Activated CD8-positive, alpha-beta memory T cell treated with anti-CD3 and anti-CD28 coated beads, Interleukin-2, amount 10 ng/mL, durations not matched to agents 7 days and 5 days (primary cell): ENCODE data around the gene VSIG10L2. TPM values are rescaled to one million over a fixed set of nuclear protein-coding genes. Genes with fewer than 3 reads are reported as not detected.
"Not testable (repeated sequence)": the region's sequence is repeated elsewhere in the genome, so short reads cannot be mapped to it uniquely, and the experiment has no call there.

Source experiments
- ATAC-seq: fragments of 150-1000 bp; cut with Tn5 transposase; one replicate; pipeline ENCODE4 v1.10.0; 2021; ENCODE audit warnings: moderate library complexity
- CTCF ChIA-PET: fragments of 350-600 bp; sonication (Branson Sonifier 250); formaldehyde crosslinking; loops from one replicate; lab custom pipeline; 2021; ENCODE audit warnings: antibody characterized with exemption; lab: Charles Lee
- DNase-seq: peaks from one replicate; pipeline ENCODE4 v3.0.0-alpha.2; 2020
- H3K27ac Mint-ChIP-seq: one replicate; pipeline ENCODE4 v1.8.0; 2021; ENCODE audit warnings: mild to moderate bottlenecking, mixed read lengths
- H3K27me3 Mint-ChIP-seq: one replicate; pipeline ENCODE4 v1.8.0; 2021; ENCODE audit warnings: mixed read lengths
- H3K36me3 Mint-ChIP-seq: one replicate; pipeline ENCODE4 v1.8.0; 2021; ENCODE audit warnings: mild to moderate bottlenecking, mixed read lengths
- H3K4me1 Mint-ChIP-seq: one replicate; pipeline ENCODE4 v1.8.0; 2021; ENCODE audit warnings: mixed read lengths
- H3K4me3 Mint-ChIP-seq: one replicate; pipeline ENCODE4 v1.8.0; 2021; ENCODE audit warnings: mild to moderate bottlenecking, moderate library complexity, mixed read lengths
- H3K9me3 Mint-ChIP-seq: one replicate; pipeline ENCODE4 v1.8.0; 2022; ENCODE audit warnings: low read depth, mixed read lengths
- total RNA-seq, 2 experiments: library from RNA; stranded (reverse); gene quantifications; one replicate each; pipeline ENCODE4 v1.2.3, GENCODE V29; 2021

The VSIG10L2 gene
- total RNA-seq, 2 experiments from 2014 or later, result not detected

- no peaks in the 10 kb centered on the region for H3K36me3 Mint-ChIP-seq
- ATAC-seq (no peak), DNase-seq (no peak)
- H3K4me3 Mint-ChIP-seq, result no peak overlapping the region
- H3K27ac Mint-ChIP-seq, result no peak overlapping the region
- H3K9me3 Mint-ChIP-seq, result no peaks in the 10 kb centered on the region
- CTCF ChIA-PET, result no interaction called here
- peaks cover 6% of the 10 kb centered on the region for H3K27me3 Mint-ChIP-seq
- no peaks in the 10 kb centered on the region for H3K4me1 Mint-ChIP-seq
Observed at GRCh38 chr11:125971618-125972017, 25.8 kb downstream of the VSIG10L2 start.

- DNase-seq (no peak), ATAC-seq (no peak)
- Mint-ChIP-seq H3K9me3 (no peaks in the 10 kb centered on the region), H3K27ac (no peak overlapping the region), H3K4me1 (no peaks in the 10 kb centered on the region), H3K36me3 (no peaks in the 10 kb centered on the region), H3K27me3 (peaks cover 3% of the 10 kb centered on the region), H3K4me3 (no peak overlapping the region)
- CTCF ChIA-PET, result no interaction called here
Observed at GRCh38 chr11:125974284-125974683, 28.4 kb downstream of the VSIG10L2 start.

- Mint-ChIP-seq H3K27ac (no peak overlapping the region), H3K27me3 (peaks cover 3% of the 10 kb centered on the region), H3K4me3 (no peak overlapping the region), H3K4me1 (no peaks in the 10 kb centered on the region), H3K9me3 (no peaks in the 10 kb centered on the region), H3K36me3 (no peaks in the 10 kb centered on the region)
- DNase-seq (no peak), ATAC-seq (no peak)
- CTCF ChIA-PET, result no interaction called here
Observed at GRCh38 chr11:125975634-125976033, 29.8 kb downstream of the VSIG10L2 start.

- DNase-seq (no peak), ATAC-seq (no peak)
- Mint-ChIP-seq H3K27me3 (peaks cover 3% of the 10 kb centered on the region), H3K9me3 (no peaks in the 10 kb centered on the region), H3K27ac (no peak overlapping the region), H3K36me3 (no peaks in the 10 kb centered on the region), H3K4me1 (no peaks in the 10 kb centered on the region), H3K4me3 (no peak overlapping the region)
- CTCF ChIA-PET, result no interaction called here
Observed at GRCh38 chr11:125976156-125976555, 30.3 kb downstream of the VSIG10L2 start.

GRCh38 chr11:125977333-125977732, 31.5 kb downstream of the VSIG10L2 start:
- Mint-ChIP-seq H3K36me3 (no peaks in the 10 kb centered on the region), H3K27ac (no peak overlapping the region), H3K27me3 (peaks cover 3% of the 10 kb centered on the region), H3K9me3 (no peaks in the 10 kb centered on the region), H3K4me1 (no peaks in the 10 kb centered on the region), H3K4me3 (no peak overlapping the region)
- ATAC-seq, result no peak
- no peak for DNase-seq
- CTCF ChIA-PET, result no interaction called here

- H3K4me1 Mint-ChIP-seq, result no peaks in the 10 kb centered on the region
- DNase-seq (no peak), ATAC-seq (no peak)
- no peak overlapping the region for H3K27ac Mint-ChIP-seq
- H3K9me3 Mint-ChIP-seq, result no peaks in the 10 kb centered on the region
- H3K4me3 Mint-ChIP-seq, result no peak overlapping the region
- H3K27me3 Mint-ChIP-seq, result peaks cover 3% of the 10 kb centered on the region
- no peaks in the 10 kb centered on the region for H3K36me3 Mint-ChIP-seq
- CTCF ChIA-PET, result no interaction called here
Observed at GRCh38 chr11:125978181-125978716, 32.4 kb downstream of the VSIG10L2 start.

GRCh38 chr11:125978778-125979407, 33.0 kb downstream of the VSIG10L2 start:
- CTCF ChIA-PET, result no interaction called here
- DNase-seq (no peak), ATAC-seq (no peak)
- Mint-ChIP-seq H3K27ac (no peak overlapping the region), H3K4me3 (no peak overlapping the region), H3K27me3 (peaks cover 3% of the 10 kb centered on the region), H3K36me3 (no peaks in the 10 kb centered on the region), H3K4me1 (no peaks in the 10 kb centered on the region), H3K9me3 (no peaks in the 10 kb centered on the region)

- Mint-ChIP-seq H3K4me3 (no peak overlapping the region), H3K9me3 (no peaks in the 10 kb centered on the region), H3K36me3 (no peaks in the 10 kb centered on the region), H3K4me1 (no peaks in the 10 kb centered on the region), H3K27me3 (peaks cover 3% of the 10 kb centered on the region), H3K27ac (no peak overlapping the region)
- DNase-seq (no peak), ATAC-seq (no peak)
- CTCF ChIA-PET, result no interaction called here
Observed at GRCh38 chr11:125979511-125979910, 33.7 kb downstream of the VSIG10L2 start.

- ATAC-seq (no peak), DNase-seq (no peak)
- Mint-ChIP-seq H3K9me3 (no peaks in the 10 kb centered on the region), H3K4me1 (no peaks in the 10 kb centered on the region), H3K4me3 (no peak overlapping the region), H3K27ac (no peak overlapping the region), H3K27me3 (no peaks in the 10 kb centered on the region), H3K36me3 (no peaks in the 10 kb centered on the region)
- CTCF ChIA-PET, result no interaction called here
Observed at GRCh38 chr11:125980436-125980835, 34.6 kb downstream of the VSIG10L2 start.

- ATAC-seq (no peak), DNase-seq (no peak)
- CTCF ChIA-PET, result no interaction called here
- H3K36me3 Mint-ChIP-seq, result no peaks in the 10 kb centered on the region
- no peaks in the 10 kb centered on the region for H3K4me1 Mint-ChIP-seq
- peaks cover 3% of the 10 kb centered on the region for H3K27me3 Mint-ChIP-seq
- no peaks in the 10 kb centered on the region for H3K9me3 Mint-ChIP-seq
- no peak overlapping the region for H3K4me3 Mint-ChIP-seq
- no peak overlapping the region for H3K27ac Mint-ChIP-seq
Observed at GRCh38 chr11:125982348-125982730, 36.5 kb downstream of the VSIG10L2 start.

- H3K9me3 Mint-ChIP-seq, CTCF ChIA-PET, DNase-seq, H3K27ac Mint-ChIP-seq, H3K36me3 Mint-ChIP-seq, H3K4me3 Mint-ChIP-seq, H3K4me1 Mint-ChIP-seq, ATAC-seq: not testable (repeated sequence)
- peaks cover 18% of the 10 kb centered on the region for H3K27me3 Mint-ChIP-seq
Observed at GRCh38 chr11:125985956-125986355, 40.1 kb downstream of the VSIG10L2 start.

GRCh38 chr11:125987066-125987641, 41.3 kb downstream of the VSIG10L2 start:
- no peaks in the 10 kb centered on the region for H3K9me3 Mint-ChIP-seq
- no peak overlapping the region for H3K27ac Mint-ChIP-seq
- CTCF ChIA-PET, result no interaction called here
- H3K36me3 Mint-ChIP-seq, result no peaks in the 10 kb centered on the region
- H3K4me1 Mint-ChIP-seq, result peaks cover 5% of the 10 kb centered on the region
- no peak for DNase-seq
- no peak overlapping the region for H3K4me3 Mint-ChIP-seq
- H3K27me3 Mint-ChIP-seq, result peaks cover 21% of the 10 kb centered on the region
- no peak for ATAC-seq

- peaks cover 30% of the 10 kb centered on the region for H3K27me3 Mint-ChIP-seq
- ATAC-seq (no peak), DNase-seq (no peak)
- H3K27ac Mint-ChIP-seq, result no peak overlapping the region
- H3K4me1 Mint-ChIP-seq, result peaks cover 8% of the 10 kb centered on the region
- H3K9me3 Mint-ChIP-seq, result no peaks in the 10 kb centered on the region
- H3K36me3 Mint-ChIP-seq, result no peaks in the 10 kb centered on the region
- H3K4me3 Mint-ChIP-seq, result no peak overlapping the region
- CTCF ChIA-PET, result no interaction called here
Observed at GRCh38 chr11:125990244-125990643, 44.4 kb downstream of the VSIG10L2 start.

- CTCF ChIA-PET, result no interaction called here
- ATAC-seq (no peak), DNase-seq (no peak)
- Mint-ChIP-seq H3K36me3 (no peaks in the 10 kb centered on the region), H3K27me3 (peaks cover 29% of the 10 kb centered on the region), H3K9me3 (no peaks in the 10 kb centered on the region), H3K27ac (no peak overlapping the region), H3K4me3 (no peak overlapping the region), H3K4me1 (peaks cover 10% of the 10 kb centered on the region)
Observed at GRCh38 chr11:125992893-125993292, 47.0 kb downstream of the VSIG10L2 start.
